GM12878 (cell line): ENCODE results near the gene OR2B2. TPM values are rescaled to one million over a fixed set of nuclear protein-coding genes. Genes with fewer than 3 reads are reported as not detected.

Experiments
- ATAC-seq: fragments of 200-7000 bp; cut with Tn5 transposase; 3 replicates; pipeline ENCODE4 v1.9.1; 2020; ENCODE audit warnings: mild to moderate bottlenecking, moderate library complexity
- BruUV-seq: library from RNA; stranded (reverse); fragments of 400-500 nt; replicated peaks from 2 replicates; lab custom pipeline; 2021; lab: Mats Ljungman, UMichigan
- CTCF ChIA-PET: fragments of 300-600 bp; sonication (Branson Sonifier 250); formaldehyde crosslinking; extraction: SDS; loops from one replicate; lab custom pipeline; 2021; ENCODE audit warnings: inconsistent platforms; lab: Yijun Ruan, JAX
- POLR2A ChIA-PET: fragments of 350-600 bp; formaldehyde crosslinking; extraction: SDS; loops from one replicate; lab custom pipeline; 2021; ENCODE audit warnings: inconsistent platforms; lab: Charles Lee
- RAD21 ChIA-PET: fragments of 300-600 bp; sonication (Branson Sonifier 250); formaldehyde crosslinking; loops from one replicate; lab custom pipeline; 2023; ENCODE audit warnings: antibody characterized with exemption; ENCODE audit not compliant: unreplicated experiment; lab: Charles Lee
- SMC1A ChIA-PET: fragments of 300-600 bp; sonication (Branson Sonifier 250); formaldehyde crosslinking; loops from one replicate; lab custom pipeline; 2023; ENCODE audit not compliant: unreplicated experiment, uncharacterized antibody; lab: Charles Lee
- DNase-seq: peaks from one replicate; pipeline ENCODE4 v3.0.0-alpha.2; 2011; ENCODE audit warnings: low read depth, low spot score
- FAIRE-seq: peaks from 3 replicates; lab custom pipeline; 2011; peaks lifted over from hg19 to GRCh38; lab: Jason Lieb, UNC
- H2AFZ ChIP-seq: 2 replicates; pipeline ENCODE4 v1.6.0; 2011; ENCODE audit warnings: low read depth, low read length, control low read depth; ENCODE audit not compliant: control insufficient read depth
- H3K27ac ChIP-seq: 2 replicates; pipeline ENCODE4 v1.5.1; 2011; ENCODE audit warnings: control low read depth; ENCODE audit not compliant: control insufficient read depth, insufficient read depth
- H3K27me3 ChIP-seq, 2 experiments: replicated peaks in 1 of 2; 2 replicates each; pipeline versions ENCODE4 v1.6.0 to v1.6.1; 2011; ENCODE audit warnings: low read length in 1 of 2; ENCODE audit not compliant: control insufficient read depth in 2 of 2, insufficient read depth in 2 of 2
- H3K36me3 ChIP-seq, 2 experiments: 2 replicates each; pipeline ENCODE4 v1.5.1; 2011; ENCODE audit warnings: low read length in 1 of 2; ENCODE audit not compliant: control insufficient read depth in 2 of 2, insufficient read depth in 2 of 2
- H3K4me1 ChIP-seq: 2 replicates; pipeline ENCODE4 v1.6.1; 2011; ENCODE audit warnings: mild to moderate bottlenecking, low read length, moderate library complexity, mixed read lengths; ENCODE audit not compliant: control insufficient read depth, insufficient read depth
- H3K4me2 ChIP-seq: 2 replicates; pipeline ENCODE4 v1.6.0; 2011; ENCODE audit warnings: control low read depth; ENCODE audit not compliant: control insufficient read depth, insufficient read depth
- H3K4me3 ChIP-seq: fragments of 200-600 bp; sonication (generic); 2 replicates; pipeline ENCODE4 v1.5.1; 2016
- H3K79me2 ChIP-seq: 2 replicates; pipeline ENCODE4 v1.6.0; 2011; ENCODE audit warnings: low read length; ENCODE audit not compliant: control insufficient read depth, insufficient read depth
- H3K9ac ChIP-seq: 2 replicates; pipeline ENCODE4 v1.8.0; 2011; ENCODE audit warnings: low read length, control low read depth, mixed read lengths; ENCODE audit not compliant: control insufficient read depth, insufficient read depth
- H3K9me3 ChIP-seq: replicated peaks from 3 replicates; pipeline ENCODE4 v1.5.1; 2011; ENCODE audit warnings: mild to moderate bottlenecking, low read length; ENCODE audit not compliant: control insufficient read depth, insufficient read depth
- H4K20me1 ChIP-seq: 2 replicates; pipeline ENCODE4 v1.6.0; 2011; ENCODE audit not compliant: control insufficient read depth, insufficient read depth
- BHLHE40 ChIP-seq, 2 experiments: fragments of 450-650 bp in 1 of 2; IDR thresholded peaks; 2 replicates each; pipeline ENCODE4 v1.6.1; 2011 to 2017; ENCODE audit warnings: low read depth in 2 of 2, borderline replicate concordance in 1 of 2, improper control_type of control experiment in 1 of 2, low read length in 1 of 2, mild to moderate bottlenecking in 1 of 2
- CREM ChIP-seq: IDR thresholded peaks from 2 replicates; pipeline ENCODE4 v1.6.1; 2014; ENCODE audit warnings: antibody characterized with exemption, low read depth
- ESRRA ChIP-seq: IDR thresholded peaks from 2 replicates; pipeline ENCODE4 v1.6.1; 2012; ENCODE audit warnings: mild to moderate bottlenecking, low read length, improper control_type of control experiment
- EZH2 ChIP-seq: IDR thresholded peaks from 2 replicates; pipeline ENCODE4 v1.6.1; 2012; ENCODE audit warnings: low read depth, mild to moderate bottlenecking, control low read depth, inconsistent platforms, low read length, borderline replicate concordance; ENCODE audit not compliant: control insufficient read depth
- GABPA ChIP-seq: IDR thresholded peaks from 2 replicates; pipeline ENCODE4 v1.6.1; 2014; ENCODE audit warnings: antibody characterized with exemption, low read depth, mild to moderate bottlenecking, inconsistent platforms
- HDGF ChIP-seq: fragments of 450-650 bp; IDR thresholded peaks from 2 replicates; pipeline ENCODE4 v1.6.1; 2016; ENCODE audit warnings: antibody characterized with exemption
- MTA3 ChIP-seq: IDR thresholded peaks from 2 replicates; pipeline ENCODE4 v1.6.1; 2012; ENCODE audit warnings: low read length, inconsistent platforms, borderline replicate concordance
- NBN ChIP-seq: fragments of 450-650 bp; IDR thresholded peaks from 2 replicates; pipeline ENCODE4 v1.6.1; 2016
- RB1 ChIP-seq: fragments of 450-650 bp; formaldehyde crosslinking; IDR thresholded peaks from 2 replicates; pipeline ENCODE4 v1.6.1; 2017; ENCODE audit warnings: mild to moderate bottlenecking, borderline replicate concordance
- RBBP5 ChIP-seq: fragments of 200-600 bp; sonication (generic); conservative IDR thresholded peaks from 2 replicates; pipeline ENCODE4 v1.6.1; 2016
- SIN3A ChIP-seq: IDR thresholded peaks from 2 replicates; pipeline ENCODE4 v1.6.1; 2012; ENCODE audit warnings: low read depth, low read length, improper control_type of control experiment
- WGBS: methylation state at CpG from one replicate; pipeline ENCODE4 v1.1.6; 2016; ENCODE audit warnings: low lambda C conversion rate; ENCODE audit not compliant: insufficient replicate concordance, insufficient coverage; ENCODE audit errors: missing lambda C conversion rate; 5-methylcytosine and 5-hydroxymethylcytosine counted together
- in situ Hi-C: fragments of 300-500 bp; cut with MboI; formaldehyde crosslinking; loops from 9 replicates; pipeline ENCODE4 v1.14.3; 2018; ENCODE audit warnings: mixed read lengths
- intact Hi-C: fragments of 100-400 bp; cut with micrococcal nuclease; formaldehyde crosslinking; loops from one replicate; pipeline ENCODE4 v1.14.2; 2022; ENCODE audit not compliant: unreplicated experiment
- polyA plus RNA-seq, 11 experiments: library from polyadenylated mRNA; depleted of rRNA in 4 of 11; unstranded in 6 of 11; stranded (reverse) in 5 of 11; fragments of >200 nt; fragmentation: Nextera tagmentation in 4 of 11; fragmentation: Illumina TruSeq in 1 of 11; extraction: Ambion mirVana in 4 of 11; extraction: Trizol in 1 of 11; gene quantifications; 1 replicate in 1 of 11; 2 replicates in 10 of 11; pipeline versions ENCODE4 v1.2.1 to v1.2.3, GENCODE V29; 2011 to 2016; ENCODE audit warnings: inconsistent platforms in 2 of 11, missing spikeins in 2 of 11, low read depth in 1 of 11
- total RNA-seq, 4 experiments: library from RNA; depleted of rRNA in 3 of 4; stranded (reverse); fragments of >200 nt in 3 of 4; fragmentation: Illumina TruSeq in 1 of 4; extraction: Trizol in 1 of 4; gene quantifications; 2 replicates each; pipeline versions ENCODE4 v1.2.1 to v1.2.3, GENCODE V29; 2013 to 2021
- TF ChIP-seq, protein P1 (sequence below), 3 experiments: IDR thresholded peaks in 2 of 3; conservative IDR thresholded peaks in 1 of 3; 2 replicates each; pipeline ENCODE4 v1.5.1; 2011; ENCODE audit warnings: low read depth in 3 of 3, low read length in 3 of 3, mild to moderate bottlenecking in 3 of 3, control low read depth in 2 of 3, moderate library complexity in 2 of 3, inconsistent platforms in 1 of 3, mixed read lengths in 1 of 3; ENCODE audit not compliant: control insufficient read depth in 2 of 3, insufficient read depth in 1 of 3; ENCODE audit errors: extremely low read depth in 1 of 3
- TF ChIP-seq, protein P2 (sequence below): fragments of 150-350 bp; IDR thresholded peaks from 2 replicates; pipeline ENCODE4 v1.6.1; 2014; ENCODE audit warnings: mild to moderate bottlenecking, low read depth, low read length
- TF ChIP-seq, protein P3 (sequence below): fragments of 450-650 bp; IDR thresholded peaks from 2 replicates; pipeline ENCODE4 v1.6.1; 2017; ENCODE audit warnings: low read depth, mild to moderate bottlenecking, moderate library complexity
- TF ChIP-seq, protein P4 (sequence below): IDR thresholded peaks from 2 replicates; pipeline ENCODE4 v1.6.1; 2012; ENCODE audit warnings: low read length, inconsistent platforms

Gene OR2B2
- total and polyA plus RNA-seq, 10 of the 15 experiments (the other 5 are each of a cell fraction or from before 2014, with no cell fraction given): not detected

DNA sequence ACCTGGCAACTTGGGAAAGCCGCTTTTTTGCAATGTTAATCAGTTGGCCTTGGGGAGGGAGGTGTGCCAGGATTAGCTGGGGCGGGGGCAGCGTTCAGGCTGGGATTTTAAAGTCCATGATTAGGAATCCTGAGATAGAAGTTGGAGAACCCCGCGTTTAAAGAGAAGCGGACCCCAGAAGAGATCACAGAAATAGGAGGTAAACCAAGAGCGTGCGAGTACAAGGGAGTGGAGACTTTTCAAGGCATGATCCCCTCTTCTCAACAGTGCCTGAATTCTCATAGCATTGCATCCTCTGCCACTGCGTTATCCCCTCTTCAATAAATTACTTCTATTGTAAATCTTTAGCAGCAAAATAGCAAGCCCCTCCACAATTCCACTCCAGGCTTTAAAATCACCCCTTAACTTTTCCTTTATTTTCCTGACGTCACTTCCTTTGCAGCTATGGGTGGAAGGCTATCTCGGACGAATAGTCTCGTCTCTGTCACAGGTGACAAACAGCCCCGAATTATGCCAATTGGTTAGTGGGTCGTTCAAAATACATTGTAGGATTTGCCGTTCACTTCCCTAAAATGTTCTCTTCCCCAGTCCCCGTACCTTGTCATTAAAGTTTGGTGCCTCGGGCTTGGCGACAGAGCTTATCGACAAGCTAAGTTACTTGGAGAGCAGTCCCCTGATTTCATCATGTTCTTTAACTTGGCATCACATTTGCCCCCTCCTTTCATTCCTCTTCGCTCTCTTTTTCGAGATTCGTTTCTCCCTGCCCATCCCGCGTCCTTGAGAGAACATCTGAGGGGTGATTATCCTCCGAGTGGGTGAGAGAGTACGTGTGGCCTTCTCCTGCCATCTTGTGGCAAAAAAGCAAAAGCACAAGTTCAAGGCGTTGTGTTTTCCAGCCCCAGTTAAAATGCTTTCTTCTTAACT is 17.1 kb downstream of the OR2B2 start:
- Histone ChIP-seq H2AFZ (peak overlapping the region; percentile 91), H3K4me3 (peak overlapping the region; percentile 97), H3K27ac (peak overlapping the region; percentile 92), H3K4me2 (peak overlapping the region; percentile 85), H3K79me2 (peaks cover 47% of the 10 kb centered on the region), H4K20me1 (no peaks in the 10 kb centered on the region), H3K36me3 (no peaks in the 10 kb centered on the region), H3K4me1 (peaks cover 16% of the 10 kb centered on the region; the same call in 1 of the 2 replicates), H3K27me3 (no peaks in the 10 kb centered on the region), H3K9me3 (no peaks in the 10 kb centered on the region), H3K9ac (peak overlapping the region; percentile 93)
- intact Hi-C loops: loop anchor here (5.0 to 10.0 kb wide), 5 partner anchors 210 to 1698 kb away; partner anchors contain the start of gene ZNF184
- CTCF ChIA-PET: interaction anchor here (0.7 to 6.2 kb wide), 41 partner anchors 17 to 971 kb away, joined by 3 to 168 read pairs (median 5); partner anchors contain the start of gene OR2B2
- DNase-seq (peak; percentile 66), ATAC-seq (peak; percentile 12), FAIRE-seq (peak; percentile 91)
- SMC1A ChIA-PET: interaction anchor here (0.7 to 8.0 kb wide), 24 partner anchors 12 to 767 kb away, joined by 3 to 160 read pairs (median 5); a partner anchor contains a TSS
- in situ Hi-C loops: loop anchor here (5.0 to 10.0 kb wide), 7 partner anchors 58 to 1863 kb away; partner anchors contain the start of gene ZNF184
- WGBS: under 1% methylated on average over 28 of the region's 28 CpGs
- RAD21 ChIA-PET: interaction anchor here (0.7 to 7.7 kb wide), 26 partner anchors 23 to 1772 kb away, joined by 3 to 141 read pairs (median 6); a partner anchor contains a TSS
- no TSS peak for BruUV-seq
- POLR2A ChIA-PET: interaction anchor here (0.6 to 7.9 kb wide), 7 partner anchors 23 to 748 kb away, joined by 3 to 125 read pairs (median 45); a partner anchor contains a TSS
- TF ChIP-seq GABPA: peak; percentile 83
- TF ChIP-seq NBN: peak; percentile 90
- TF ChIP-seq, protein P1, sequence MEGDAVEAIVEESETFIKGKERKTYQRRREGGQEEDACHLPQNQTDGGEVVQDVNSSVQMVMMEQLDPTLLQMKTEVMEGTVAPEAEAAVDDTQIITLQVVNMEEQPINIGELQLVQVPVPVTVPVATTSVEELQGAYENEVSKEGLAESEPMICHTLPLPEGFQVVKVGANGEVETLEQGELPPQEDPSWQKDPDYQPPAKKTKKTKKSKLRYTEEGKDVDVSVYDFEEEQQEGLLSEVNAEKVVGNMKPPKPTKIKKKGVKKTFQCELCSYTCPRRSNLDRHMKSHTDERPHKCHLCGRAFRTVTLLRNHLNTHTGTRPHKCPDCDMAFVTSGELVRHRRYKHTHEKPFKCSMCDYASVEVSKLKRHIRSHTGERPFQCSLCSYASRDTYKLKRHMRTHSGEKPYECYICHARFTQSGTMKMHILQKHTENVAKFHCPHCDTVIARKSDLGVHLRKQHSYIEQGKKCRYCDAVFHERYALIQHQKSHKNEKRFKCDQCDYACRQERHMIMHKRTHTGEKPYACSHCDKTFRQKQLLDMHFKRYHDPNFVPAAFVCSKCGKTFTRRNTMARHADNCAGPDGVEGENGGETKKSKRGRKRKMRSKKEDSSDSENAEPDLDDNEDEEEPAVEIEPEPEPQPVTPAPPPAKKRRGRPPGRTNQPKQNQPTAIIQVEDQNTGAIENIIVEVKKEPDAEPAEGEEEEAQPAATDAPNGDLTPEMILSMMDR (IDR thresholded peaks at IDR 0.05 in 2 of 3, conservative IDR thresholded peaks at IDR 0.05 in 1 of 3; ENCODE audit: control insufficient read depth in 2 of 3, extremely low read depth in 1 of 3, insufficient read depth in 1 of 3, low read depth in 3 of 3, low read length in 3 of 3): peak; percentile 76 to 93 (median 89)
- TF ChIP-seq MTA3: peak; percentile 89
- TF ChIP-seq, protein P2, sequence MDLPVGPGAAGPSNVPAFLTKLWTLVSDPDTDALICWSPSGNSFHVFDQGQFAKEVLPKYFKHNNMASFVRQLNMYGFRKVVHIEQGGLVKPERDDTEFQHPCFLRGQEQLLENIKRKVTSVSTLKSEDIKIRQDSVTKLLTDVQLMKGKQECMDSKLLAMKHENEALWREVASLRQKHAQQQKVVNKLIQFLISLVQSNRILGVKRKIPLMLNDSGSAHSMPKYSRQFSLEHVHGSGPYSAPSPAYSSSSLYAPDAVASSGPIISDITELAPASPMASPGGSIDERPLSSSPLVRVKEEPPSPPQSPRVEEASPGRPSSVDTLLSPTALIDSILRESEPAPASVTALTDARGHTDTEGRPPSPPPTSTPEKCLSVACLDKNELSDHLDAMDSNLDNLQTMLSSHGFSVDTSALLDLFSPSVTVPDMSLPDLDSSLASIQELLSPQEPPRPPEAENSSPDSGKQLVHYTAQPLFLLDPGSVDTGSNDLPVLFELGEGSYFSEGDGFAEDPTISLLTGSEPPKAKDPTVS: 0 out of 2 replicates have a peak, but pooled peaks have one; percentile 16
- TF ChIP-seq, protein P3, sequence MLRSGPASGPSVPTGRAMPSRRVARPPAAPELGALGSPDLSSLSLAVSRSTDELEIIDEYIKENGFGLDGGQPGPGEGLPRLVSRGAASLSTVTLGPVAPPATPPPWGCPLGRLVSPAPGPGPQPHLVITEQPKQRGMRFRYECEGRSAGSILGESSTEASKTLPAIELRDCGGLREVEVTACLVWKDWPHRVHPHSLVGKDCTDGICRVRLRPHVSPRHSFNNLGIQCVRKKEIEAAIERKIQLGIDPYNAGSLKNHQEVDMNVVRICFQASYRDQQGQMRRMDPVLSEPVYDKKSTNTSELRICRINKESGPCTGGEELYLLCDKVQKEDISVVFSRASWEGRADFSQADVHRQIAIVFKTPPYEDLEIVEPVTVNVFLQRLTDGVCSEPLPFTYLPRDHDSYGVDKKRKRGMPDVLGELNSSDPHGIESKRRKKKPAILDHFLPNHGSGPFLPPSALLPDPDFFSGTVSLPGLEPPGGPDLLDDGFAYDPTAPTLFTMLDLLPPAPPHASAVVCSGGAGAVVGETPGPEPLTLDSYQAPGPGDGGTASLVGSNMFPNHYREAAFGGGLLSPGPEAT: peak; percentile 79
- peak; percentile 42; the same call in 1 of the 2 replicates for TF ChIP-seq HDGF
- TF ChIP-seq RB1: peak; percentile 72; the same call in 1 of the 2 replicates
- no peak for TF ChIP-seq ESRRA
- no peak for TF ChIP-seq EZH2
- TF ChIP-seq, protein P4, sequence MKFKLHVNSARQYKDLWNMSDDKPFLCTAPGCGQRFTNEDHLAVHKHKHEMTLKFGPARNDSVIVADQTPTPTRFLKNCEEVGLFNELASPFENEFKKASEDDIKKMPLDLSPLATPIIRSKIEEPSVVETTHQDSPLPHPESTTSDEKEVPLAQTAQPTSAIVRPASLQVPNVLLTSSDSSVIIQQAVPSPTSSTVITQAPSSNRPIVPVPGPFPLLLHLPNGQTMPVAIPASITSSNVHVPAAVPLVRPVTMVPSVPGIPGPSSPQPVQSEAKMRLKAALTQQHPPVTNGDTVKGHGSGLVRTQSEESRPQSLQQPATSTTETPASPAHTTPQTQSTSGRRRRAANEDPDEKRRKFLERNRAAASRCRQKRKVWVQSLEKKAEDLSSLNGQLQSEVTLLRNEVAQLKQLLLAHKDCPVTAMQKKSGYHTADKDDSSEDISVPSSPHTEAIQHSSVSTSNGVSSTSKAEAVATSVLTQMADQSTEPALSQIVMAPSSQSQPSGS: 0 out of 2 replicates have a peak, but pooled peaks have one; percentile 41
- no peak for TF ChIP-seq RBBP5
- TF ChIP-seq SIN3A: peak; percentile 86
- peak in 1 of 2 experiments; percentile 18; a peak in 1 of 4 replicates for TF ChIP-seq BHLHE40 (IDR thresholded peaks at IDR 0.05; ENCODE audit: borderline replicate concordance in 1 of 2, low read depth in 2 of 2, low read length in 1 of 2)
- peak; percentile 93 for TF ChIP-seq CREM
